Keratinocyte (primary cell): ENCODE results near the gene TNXB. TPM values are rescaled to one million over a fixed set of nuclear protein-coding genes. Genes with fewer than 3 reads are reported as not detected.
A peak's percentile ranks its signal among the peaks of the same experiment; 100 is the strongest.
"Not testable (repeated sequence)": the region's sequence is repeated elsewhere in the genome, so short reads cannot be mapped to it uniquely, and the experiment has no call there.

Source experiments
- DNase-seq: peaks from one replicate; pipeline ENCODE4 v3.0.0-alpha.2; 2011; ENCODE audit warnings: low read depth, missing footprints, low spot score
- FAIRE-seq: peaks from 2 replicates; lab custom pipeline; 2011; peaks lifted over from hg19 to GRCh38; lab: Jason Lieb, UNC
- H2AFZ ChIP-seq: 2 replicates; pipeline ENCODE4 v1.6.0; 2012; ENCODE audit warnings: low read length, control low read depth, inconsistent platforms; ENCODE audit not compliant: control insufficient read depth
- H3K27ac ChIP-seq: 2 replicates; pipeline ENCODE4 v1.5.1; 2011; ENCODE audit warnings: low read length; ENCODE audit not compliant: control insufficient read depth, insufficient read depth
- H3K27me3 ChIP-seq: 3 replicates; pipeline ENCODE4 v1.6.0; 2011; ENCODE audit warnings: low read length; ENCODE audit not compliant: control insufficient read depth, insufficient read depth; ENCODE audit errors: extremely low read depth
- H3K36me3 ChIP-seq, 2 experiments: 2 replicates in 1 of 2; 3 replicates in 1 of 2; pipeline ENCODE4 v1.5.1; 2011; ENCODE audit warnings: low read length in 2 of 2, mild to moderate bottlenecking in 1 of 2; ENCODE audit not compliant: control insufficient read depth in 2 of 2, insufficient read depth in 2 of 2; ENCODE audit errors: extremely low read depth in 1 of 2
- H3K4me1 ChIP-seq: 3 replicates; pipeline ENCODE4 v1.5.1; 2011; ENCODE audit warnings: low read length; ENCODE audit not compliant: control insufficient read depth, insufficient read depth; ENCODE audit errors: extremely low read depth
- H3K4me2 ChIP-seq: 3 replicates; pipeline ENCODE4 v1.6.0; 2011; ENCODE audit warnings: low read depth, low read length; ENCODE audit not compliant: control insufficient read depth, insufficient read depth; ENCODE audit errors: extremely low read depth
- H3K4me3 ChIP-seq, 3 experiments: fragments of 200-600 bp in 1 of 3; sonication (generic) in 1 of 3; 2 replicates in 2 of 3; 3 replicates in 1 of 3; pipeline ENCODE4 v1.5.1; 2011 to 2016; ENCODE audit warnings: low read length in 3 of 3, mild to moderate bottlenecking in 3 of 3, control low read depth in 2 of 3, inconsistent platforms in 1 of 3, low read depth in 1 of 3, mixed read lengths in 1 of 3, mixed run types in 1 of 3, moderate library complexity in 1 of 3; ENCODE audit not compliant: control insufficient read depth in 2 of 3, insufficient read depth in 2 of 3; ENCODE audit errors: extremely low read depth in 1 of 3
- H3K79me2 ChIP-seq: 2 replicates; pipeline ENCODE4 v1.6.0; 2012; ENCODE audit warnings: low read length; ENCODE audit not compliant: control insufficient read depth, insufficient read depth
- H3K9ac ChIP-seq: 3 replicates; pipeline ENCODE4 v1.6.0; 2011; ENCODE audit warnings: low read length; ENCODE audit not compliant: control insufficient read depth, insufficient read depth; ENCODE audit errors: extremely low read depth
- H3K9me1 ChIP-seq: 3 replicates; pipeline ENCODE4 v1.6.0; 2011; ENCODE audit warnings: low read length; ENCODE audit not compliant: control insufficient read depth, insufficient read depth; ENCODE audit errors: extremely low read depth
- H3K9me3 ChIP-seq: 2 replicates; pipeline ENCODE4 v1.5.1; 2012; ENCODE audit warnings: low read depth, low read length; ENCODE audit not compliant: control insufficient read depth
- H4K20me1 ChIP-seq: 3 replicates; pipeline ENCODE4 v1.6.0; 2011; ENCODE audit warnings: low read length; ENCODE audit not compliant: control insufficient read depth, insufficient read depth; ENCODE audit errors: extremely low read depth
- dilution Hi-C: fragments of 300-500 bp; cut with MboI; formaldehyde crosslinking; loops from one replicate; pipeline ENCODE4 v1.7.0; 2020; ENCODE audit warnings: low sequenced_read_pairs; ENCODE audit not compliant: extremely low pct_ligation_motif_present
- polyA plus RNA-seq, 5 experiments: library from polyadenylated mRNA; depleted of rRNA in 3 of 5; stranded (reverse) in 3 of 5; stranded (forward) in 1 of 5; unstranded in 1 of 5; fragments of >200 nt; gene quantifications; 1 replicate in 1 of 5; 2 replicates in 3 of 5; 3 replicates in 1 of 5; pipeline versions ENCODE4 v1.2.1 to v1.2.3, GENCODE V29; 2011 to 2012; ENCODE audit warnings: missing spikeins in 2 of 5, low read depth in 1 of 5, low replicate concordance in 1 of 5

Gene TNXB
- polyA plus RNA-seq, 1 donor (not counting 4 experiments of a cell fraction or from before 2014, with no cell fraction given): 0.25 TPM

GRCh38 chr6:32038878-32039277, 70.3 kb downstream of the TNXB start:
- H3K9me3 ChIP-seq, H3K36me3 ChIP-seq, FAIRE-seq, H3K79me2 ChIP-seq, H3K9ac ChIP-seq, DNase-seq, H3K27me3 ChIP-seq, H4K20me1 ChIP-seq, H3K4me3 ChIP-seq, dilution Hi-C loops, H3K4me1 ChIP-seq, H3K4me2 ChIP-seq, H2AFZ ChIP-seq, H3K9me1 ChIP-seq, H3K27ac ChIP-seq: not testable (repeated sequence)

- H3K9me1 ChIP-seq, H4K20me1 ChIP-seq, H3K79me2 ChIP-seq, H3K4me3 ChIP-seq, DNase-seq, H3K36me3 ChIP-seq, H3K4me2 ChIP-seq, H3K4me1 ChIP-seq, H3K27me3 ChIP-seq, H3K9me3 ChIP-seq, dilution Hi-C loops, H2AFZ ChIP-seq, H3K9ac ChIP-seq, H3K27ac ChIP-seq: not testable (repeated sequence)
- FAIRE-seq: peak; percentile 56
Observed at GRCh38 chr6:32037598-32038524, 71.3 kb downstream of the TNXB start, which contains the start of gene CYP21A2. CYP21A2 (plus strand) TSS chr6:32038415; CDS start chr6:32038423, 8 bp downstream.

GRCh38 chr6:32037136-32037535, 72.0 kb downstream of the TNXB start:
- H2AFZ ChIP-seq, H3K79me2 ChIP-seq, dilution Hi-C loops, H3K4me2 ChIP-seq, H3K27ac ChIP-seq, H3K9me3 ChIP-seq, H4K20me1 ChIP-seq, H3K4me1 ChIP-seq, DNase-seq, H3K9me1 ChIP-seq, H3K4me3 ChIP-seq, H3K36me3 ChIP-seq, FAIRE-seq, H3K27me3 ChIP-seq, H3K9ac ChIP-seq: not testable (repeated sequence)

GRCh38 chr6:32035283-32036013, 73.7 kb downstream of the TNXB start:
- H3K79me2 ChIP-seq, H3K4me3 ChIP-seq, dilution Hi-C loops, H3K9me3 ChIP-seq, H3K4me2 ChIP-seq, H4K20me1 ChIP-seq, DNase-seq, H3K9me1 ChIP-seq, FAIRE-seq, H3K4me1 ChIP-seq, H3K27ac ChIP-seq, H3K27me3 ChIP-seq, H3K9ac ChIP-seq, H3K36me3 ChIP-seq, H2AFZ ChIP-seq: not testable (repeated sequence)
